ENCODE data around the gene PSMD12. TPM values are rescaled to one million over a fixed set of nuclear protein-coding genes. Genes with fewer than 3 reads are reported as not detected.

Gene PSMD12
- total and polyA plus RNA-seq, 9 of the 15 experiments (the other 6 are each of a cell fraction or from before 2014, with no cell fraction given), result 36.6 to 150 (median 65.5) TPM

GRCh38 chr17:67413388-67413787, 47.0 kb upstream of the PSMD12 start:
- peaks cover 9 to 35% of the 10 kb centered on the region in 2 experiments; a peak in 4 of 5 replicates for H3K27me3 ChIP-seq (ENCODE audit: control insufficient read depth in 2 of 2, insufficient read depth in 2 of 2, low read length in 2 of 2)
- H3K9ac ChIP-seq (ENCODE audit: insufficient read depth in 1 of 2, low read depth in 2 of 2, low read length in 2 of 2), result no peak overlapping the region
- no peak for TF ChIP-seq TAF9B (IDR thresholded peaks at IDR 0.05; ENCODE audit: partially characterized antibody)
- TF ChIP-seq THAP12 (CRISPR knock-in tag; IDR thresholded peaks at IDR 0.05), result no peak
- TF ChIP-seq BCOR (IDR thresholded peaks at IDR 0.05), result no peak
- no peak for TF ChIP-seq FOXA1 (IDR thresholded peaks at IDR 0.05; ENCODE audit: borderline replicate concordance)
- no peak for TF ChIP-seq ZNF133 (CRISPR knock-in tag; IDR thresholded peaks at IDR 0.05)
- no peak for TF ChIP-seq FOXK1 (CRISPR knock-in tag; IDR thresholded peaks at IDR 0.05; ENCODE audit: borderline replicate concordance)
- TF ChIP-seq ZNF518B (CRISPR knock-in tag; IDR thresholded peaks at IDR 0.05), result no peak
- TF ChIP-seq BCL6 (CRISPR knock-in tag; IDR thresholded peaks at IDR 0.05), result no peak
- FAIRE-seq (no peak), DNase-seq (ENCODE audit: extremely low read depth in 1 of 4, low spot score in 3 of 4) (no peak), ATAC-seq (no peak)
- in situ Hi-C loops (cut with MboI) (no loop called here), intact Hi-C loops (cut with micrococcal nuclease) (no loop called here)
- H3K79me2 ChIP-seq (ENCODE audit: control insufficient read depth, insufficient read depth, low read length), result no peaks in the 10 kb centered on the region
- no peaks in the 10 kb centered on the region for H3K9me1 ChIP-seq (ENCODE audit: control insufficient read depth, insufficient read depth, low read length)
- no peak overlapping the region for H3K4me2 ChIP-seq (ENCODE audit: insufficient read depth, low read length)
- no peaks in the 10 kb centered on the region for H3K9me3 ChIP-seq (replicated peaks; ENCODE audit: control insufficient read depth, insufficient read depth, low read depth, low read length)
- ChIA-PET CTCF (ENCODE audit: low intra/inter-chr PET ratio) (no interaction called here), POLR2A (no interaction called here)
- H3K4me3 ChIP-seq, result no peak overlapping the region
- H4K20me1 ChIP-seq (replicated peaks; ENCODE audit: control insufficient read depth, insufficient read depth, low read length), result no peaks in the 10 kb centered on the region
- no TSS peak for BruUV-seq (replicated peaks)
- H2AFZ ChIP-seq (ENCODE audit: low read depth, low read length), result no peak overlapping the region
- WGBS (ENCODE audit: insufficient coverage, low coverage, missing lambda C conversion rate), result 2% methylated on average over 5 of the region's 5 CpGs
- H3K4me1 ChIP-seq (replicated peaks in 1 of 2; ENCODE audit: control insufficient read depth in 2 of 2, insufficient read depth in 2 of 2, low read length in 2 of 2), result no peaks in the 10 kb centered on the region
- no peaks in the 10 kb centered on the region for H3K36me3 ChIP-seq (ENCODE audit: control insufficient read depth, insufficient read depth, low read length)
- H3K27ac ChIP-seq (ENCODE audit: extremely low read depth, low read depth, low read length), result no peak overlapping the region

Measured in K562 (cell line).